ENCODE measurements around the gene DRG2. TPM values are rescaled to one million over a fixed set of nuclear protein-coding genes. Genes with fewer than 3 reads are reported as not detected.

The DRG2 gene
- total RNA-seq, 6 donors from 2014 or later, result 28.7 to 40.9 (median 33.5) TPM

GRCh38 chr17:18084256-18084655, 3.5 kb upstream of the DRG2 start:
- DNase-seq, result no peak
- no peak for ATAC-seq (ENCODE audit: low FRiP score in 2 of 2)

GRCh38 chr17:18089613-18090012, 1.9 kb downstream of the DRG2 start:
- no peak for ATAC-seq (ENCODE audit: low FRiP score in 2 of 2)
- H3K4me3 ChIP-seq, result no peak overlapping the region
- H3K36me3 ChIP-seq, result peaks cover 0 to 28% (median 10%) of the 10 kb centered on the region in 4 donors
- no peak for DNase-seq
- H3K27ac ChIP-seq, result no peak overlapping the region
- no peaks in the 10 kb centered on the region for H3K9me3 ChIP-seq
- no peak for TF ChIP-seq EP300 (IDR thresholded peaks at IDR 0.05)
- no peaks in the 10 kb centered on the region for H3K27me3 ChIP-seq
- H3K4me1 ChIP-seq, result peaks cover 10 to 26% (median 16%) of the 10 kb centered on the region in 4 donors
- 98 to 100% methylated on average over 2 of the region's 2 CpGs for WGBS, 2 donors

More at GRCh38 chr17:18084256-18084655, 3.5 kb upstream of the DRG2 start:
- no peaks in the 10 kb centered on the region for H3K27me3 ChIP-seq
- WGBS, 2 donors, result 84 to 86% methylated on average over 4 of the region's 4 CpGs
- no peak overlapping the region for H3K4me3 ChIP-seq
- TF ChIP-seq POLR2AphosphoS5 (IDR thresholded peaks at IDR 0.05) (no peak), CTCF (IDR thresholded peaks at IDR 0.05) (no peak), EP300 (IDR thresholded peaks at IDR 0.05) (no peak), POLR2A (IDR thresholded peaks at IDR 0.05) (no peak)
- H3K36me3 ChIP-seq, result no peaks in the 10 kb centered on the region
- H3K27ac ChIP-seq, result no peak overlapping the region
- H3K4me1 ChIP-seq, result peaks cover 10 to 21% (median 14%) of the 10 kb centered on the region in 4 donors
- H3K9me3 ChIP-seq, result no peaks in the 10 kb centered on the region

GRCh38 chr17:18093616-18094408, 6.1 kb downstream of the DRG2 start:
- Histone ChIP-seq H3K27ac (no peak overlapping the region), H3K4me1 (peaks cover 4 to 10% (median 6%) of the 10 kb centered on the region in 4 donors), H3K36me3 (peaks cover 10 to 70% (median 45%) of the 10 kb centered on the region in 4 donors), H3K4me3 (no peak overlapping the region), H3K9me3 (no peaks in the 10 kb centered on the region), H3K27me3 (no peaks in the 10 kb centered on the region)
- no peak for DNase-seq
- ATAC-seq (ENCODE audit: low FRiP score in 2 of 2), result no peak
- no peak for TF ChIP-seq POLR2AphosphoS5 (IDR thresholded peaks at IDR 0.05)
- no peak for TF ChIP-seq POLR2A (IDR thresholded peaks at IDR 0.05)
- no peak for TF ChIP-seq CTCF (IDR thresholded peaks at IDR 0.05)
- TF ChIP-seq EP300 (IDR thresholded peaks at IDR 0.05), result no peak
- WGBS, 2 donors, result 76 to 83% methylated on average over 15 of the region's 15 CpGs

DNA sequence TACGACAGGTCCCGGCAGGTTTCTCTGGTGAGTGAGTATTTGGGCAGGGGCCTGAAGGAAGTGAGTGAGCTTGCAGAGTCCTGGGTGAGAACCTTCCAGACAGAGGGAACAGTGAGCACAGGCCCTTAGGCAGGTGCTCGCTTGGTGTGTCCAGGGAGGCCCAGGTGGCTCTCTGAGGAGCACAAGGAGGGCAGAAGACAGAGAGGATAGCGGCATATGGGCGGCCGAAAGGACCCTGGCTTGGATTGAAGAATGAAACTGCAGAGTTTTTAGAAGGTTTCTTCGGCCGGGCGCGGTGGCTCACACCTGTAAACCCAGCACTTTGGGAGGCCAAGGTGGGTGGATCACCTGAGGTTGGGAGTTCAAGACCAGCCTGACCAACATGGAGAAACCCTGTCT, 6.7 kb downstream of the DRG2 start:
- TF ChIP-seq CTCF (IDR thresholded peaks at IDR 0.05) (no peak), POLR2AphosphoS5 (IDR thresholded peaks at IDR 0.05) (no peak), EP300 (IDR thresholded peaks at IDR 0.05) (no peak), POLR2A (IDR thresholded peaks at IDR 0.05) (no peak)

DNA sequence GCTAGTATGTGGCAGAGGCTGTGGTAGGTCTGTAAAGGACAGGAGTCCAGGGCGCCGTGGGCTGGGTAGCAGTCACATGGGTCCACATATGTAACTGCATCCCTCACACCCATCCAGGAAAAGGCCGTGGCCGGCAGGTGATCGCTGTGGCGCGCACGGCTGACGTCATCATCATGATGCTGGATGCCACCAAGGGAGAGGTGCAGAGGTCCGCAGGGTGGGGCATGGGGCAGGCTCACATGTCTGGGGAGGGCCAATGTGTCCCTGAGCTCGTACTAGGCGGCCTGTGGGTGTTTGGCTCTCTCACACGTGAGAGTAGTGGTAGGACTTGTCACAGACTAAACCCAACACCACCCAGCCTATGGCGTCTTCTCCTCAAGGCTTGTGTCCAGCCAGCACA, 11.8 kb downstream of the DRG2 start:
- ATAC-seq (ENCODE audit: low FRiP score in 2 of 2) (no peak), DNase-seq (no peak)
- Histone ChIP-seq H3K36me3 (peaks cover 20 to 89% (median 76%) of the 10 kb centered on the region in 4 donors), H3K27ac (no peak overlapping the region), H3K4me1 (no peaks in the 10 kb centered on the region), H3K4me3 (no peak overlapping the region), H3K9me3 (no peaks in the 10 kb centered on the region), H3K27me3 (no peaks in the 10 kb centered on the region)
- TF ChIP-seq EP300 (IDR thresholded peaks at IDR 0.05), result no peak
- no peak for TF ChIP-seq POLR2A (IDR thresholded peaks at IDR 0.05)
- 97 to 98% methylated on average over 9 to 14 of the region's 14 CpGs for WGBS, 2 donors

More for the DNA sequence above, 6.7 kb downstream of the DRG2 start:
- ATAC-seq (ENCODE audit: low FRiP score in 2 of 2) (no peak), DNase-seq (no peak)
- WGBS, 2 donors, result 97 to 98% methylated on average over 10 of the region's 10 CpGs
- no peak overlapping the region for H3K27ac ChIP-seq
- no peaks in the 10 kb centered on the region for H3K27me3 ChIP-seq
- H3K36me3 ChIP-seq, result peaks cover 13 to 76% (median 51%) of the 10 kb centered on the region in 4 donors
- no peak overlapping the region for H3K4me3 ChIP-seq
- H3K4me1 ChIP-seq, result peaks cover 0 to 4% (median 2%) of the 10 kb centered on the region in 4 donors
- H3K9me3 ChIP-seq, result no peaks in the 10 kb centered on the region
